Natural killer cell (primary cell): ENCODE data around the gene CACNA1A. TPM values are rescaled to one million over a fixed set of nuclear protein-coding genes. Genes with fewer than 3 reads are reported as not detected.

Experiments
- ATAC-seq, 3 donors: fragments of 150-1000 bp in 2 of 3; fragments of 200-7000 bp in 1 of 3; cut with Tn5 transposase; 1 replicate in 1 of 3; 2 replicates in 2 of 3; pipeline ENCODE4 v1.10.0; 2021; ENCODE audit warnings: mild to moderate bottlenecking in 2 of 3, moderate library complexity in 2 of 3
- DNase-seq, 2 donors: peaks; one replicate each; pipeline versions ENCODE4 v3.0.0 to v3.0.0-alpha.2; 2013 to 2021; ENCODE audit warnings: mixed read lengths in 1 of 2
- H3K27ac ChIP-seq: one replicate; pipeline ENCODE4 v1.5.1; 2013; ENCODE audit warnings: mild to moderate bottlenecking, low read length
- H3K27me3 ChIP-seq: one replicate; pipeline ENCODE4 v1.6.1; 2013; ENCODE audit warnings: low read length; ENCODE audit not compliant: control insufficient read depth, insufficient read depth
- H3K36me3 ChIP-seq: one replicate; pipeline ENCODE4 v1.6.1; 2013; ENCODE audit warnings: low read length; ENCODE audit not compliant: control insufficient read depth, insufficient read depth
- H3K4me1 ChIP-seq: one replicate; pipeline ENCODE4 v1.6.1; 2013; ENCODE audit warnings: low read length; ENCODE audit not compliant: control insufficient read depth, insufficient read depth
- H3K4me3 ChIP-seq: one replicate; pipeline ENCODE4 v1.5.1; 2013; ENCODE audit warnings: low read length
- H3K9me3 ChIP-seq: one replicate; pipeline ENCODE4 v1.6.1; 2013; ENCODE audit warnings: low read length; ENCODE audit not compliant: control insufficient read depth, insufficient read depth
- H3K27ac Mint-ChIP-seq, 2 donors: one replicate each; pipeline ENCODE4 v1.8.0; 2022; ENCODE audit warnings: mild to moderate bottlenecking in 2 of 2, mixed read lengths in 2 of 2, moderate library complexity in 1 of 2
- H3K27me3 Mint-ChIP-seq, 2 donors: one replicate each; pipeline ENCODE4 v1.8.0; 2022; ENCODE audit warnings: low read depth in 2 of 2, mixed read lengths in 2 of 2
- H3K36me3 Mint-ChIP-seq: one replicate; pipeline ENCODE4 v1.8.0; 2022; ENCODE audit warnings: mixed read lengths
- H3K4me1 Mint-ChIP-seq, 2 donors: one replicate each; pipeline ENCODE4 v1.8.0; 2022; ENCODE audit warnings: mixed read lengths in 2 of 2
- H3K4me3 Mint-ChIP-seq: one replicate; pipeline ENCODE4 v1.8.0; 2022; ENCODE audit warnings: mild to moderate bottlenecking, moderate library complexity, mixed read lengths
- H3K9me3 Mint-ChIP-seq, 2 donors: one replicate each; pipeline ENCODE4 v1.8.0; 2022; ENCODE audit warnings: mixed read lengths in 2 of 2
- WGBS: methylation state at CpG from one replicate; pipeline ENCODE4 v1.1.7; 2013; ENCODE audit warnings: missing lambda C conversion rate; ENCODE audit not compliant: insufficient coverage; 5-methylcytosine and 5-hydroxymethylcytosine counted together
- intact Hi-C: fragments of 100-400 bp; cut with micrococcal nuclease; formaldehyde crosslinking; loops from one replicate; pipeline ENCODE4 v1.14.2; 2022
- total RNA-seq, 4 donors: library from RNA; stranded (reverse); fragments of 120-200 nt in 1 of 4; gene quantifications; one replicate each; pipeline versions ENCODE4 v1.2.3 to v1.2.4, GENCODE V29; 2013 to 2022
- TF ChIP-seq, protein P1 (sequence below): fragments of 200-600 bp; IDR thresholded peaks from one replicate; pipeline ENCODE4 v1.8.0; 2022; ENCODE audit warnings: antibody characterized with exemption

CACNA1A gene
- total RNA-seq, 3 donors from 2014 or later (not counting 1 experiment from before 2014, with no cell fraction given): 0.59 to 0.85 (median 0.75) TPM

DNA sequence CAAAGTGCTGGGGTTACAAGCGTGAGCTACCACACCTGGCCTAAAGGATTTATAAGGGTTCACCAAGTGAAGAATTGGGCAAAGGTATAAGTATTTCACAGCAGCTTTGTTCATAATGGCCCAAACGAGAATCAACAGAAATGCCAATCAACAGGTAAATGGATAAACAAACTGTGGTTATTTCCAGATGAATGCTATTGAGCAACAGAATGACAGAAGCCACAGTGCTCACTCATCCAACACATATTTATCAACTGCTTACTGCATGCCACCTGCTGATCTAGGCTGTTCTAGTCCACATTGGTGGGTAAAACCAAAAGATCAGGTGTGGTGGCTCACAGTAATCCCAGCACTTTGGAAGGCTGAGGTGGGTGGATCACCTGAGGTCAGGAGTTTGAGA is 27.7 kb downstream of the CACNA1A start:
- 96% methylated on average over 2 of the region's 2 CpGs for WGBS
- Histone ChIP-seq H3K4me1 (no peaks in the 10 kb centered on the region), H3K27me3 (peaks cover 2% of the 10 kb centered on the region), H3K4me3 (no peak overlapping the region), H3K9me3 (peaks cover 11% of the 10 kb centered on the region), H3K27ac (no peak overlapping the region), H3K36me3 (no peaks in the 10 kb centered on the region)
- intact Hi-C loops: no loop called here
- Mint-ChIP-seq H3K27me3 (peaks cover 13 to 17% of the 10 kb centered on the region in 2 donors), H3K9me3 (peaks cover 6 to 19% of the 10 kb centered on the region in 2 donors), H3K36me3 (no peaks in the 10 kb centered on the region), H3K27ac (no peak overlapping the region), H3K4me1 (no peaks in the 10 kb centered on the region), H3K4me3 (no peak overlapping the region)
- ATAC-seq: no peak
- TF ChIP-seq, protein P1, sequence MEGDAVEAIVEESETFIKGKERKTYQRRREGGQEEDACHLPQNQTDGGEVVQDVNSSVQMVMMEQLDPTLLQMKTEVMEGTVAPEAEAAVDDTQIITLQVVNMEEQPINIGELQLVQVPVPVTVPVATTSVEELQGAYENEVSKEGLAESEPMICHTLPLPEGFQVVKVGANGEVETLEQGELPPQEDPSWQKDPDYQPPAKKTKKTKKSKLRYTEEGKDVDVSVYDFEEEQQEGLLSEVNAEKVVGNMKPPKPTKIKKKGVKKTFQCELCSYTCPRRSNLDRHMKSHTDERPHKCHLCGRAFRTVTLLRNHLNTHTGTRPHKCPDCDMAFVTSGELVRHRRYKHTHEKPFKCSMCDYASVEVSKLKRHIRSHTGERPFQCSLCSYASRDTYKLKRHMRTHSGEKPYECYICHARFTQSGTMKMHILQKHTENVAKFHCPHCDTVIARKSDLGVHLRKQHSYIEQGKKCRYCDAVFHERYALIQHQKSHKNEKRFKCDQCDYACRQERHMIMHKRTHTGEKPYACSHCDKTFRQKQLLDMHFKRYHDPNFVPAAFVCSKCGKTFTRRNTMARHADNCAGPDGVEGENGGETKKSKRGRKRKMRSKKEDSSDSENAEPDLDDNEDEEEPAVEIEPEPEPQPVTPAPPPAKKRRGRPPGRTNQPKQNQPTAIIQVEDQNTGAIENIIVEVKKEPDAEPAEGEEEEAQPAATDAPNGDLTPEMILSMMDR: no peak
- DNase-seq: no peak

DNA sequence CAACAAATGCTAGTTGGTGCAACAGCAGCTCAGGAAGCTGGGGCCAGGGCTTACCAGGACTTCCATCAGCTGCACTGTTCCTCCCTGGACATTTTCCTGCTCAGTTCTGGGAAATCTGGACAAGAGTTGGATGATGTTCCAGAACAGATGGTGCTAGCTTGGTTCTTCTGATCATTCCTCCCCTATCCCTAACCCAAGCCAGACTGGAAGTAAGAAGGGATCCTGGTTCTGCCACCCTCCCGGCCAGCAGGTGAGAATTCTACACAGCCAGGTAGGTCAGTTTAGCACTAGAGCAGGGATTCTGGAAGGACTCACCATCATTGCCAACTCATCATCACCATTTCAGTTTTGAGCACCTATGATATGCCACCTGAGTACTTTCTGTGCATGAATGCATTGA is 30.2 kb downstream of the CACNA1A start:
- no peak for ATAC-seq
- Mint-ChIP-seq H3K4me3 (no peak overlapping the region), H3K4me1 (no peaks in the 10 kb centered on the region), H3K27ac (no peak overlapping the region), H3K27me3 (peaks cover 6 to 18% of the 10 kb centered on the region in 2 donors), H3K9me3 (peaks cover 6 to 17% of the 10 kb centered on the region in 2 donors), H3K36me3 (no peaks in the 10 kb centered on the region)
- H3K9me3 ChIP-seq: peaks cover 11% of the 10 kb centered on the region
- H3K27me3 ChIP-seq: peaks cover 2% of the 10 kb centered on the region
- H3K4me1 ChIP-seq: no peaks in the 10 kb centered on the region
- WGBS: 67% methylated on average over 1 of the region's 1 CpG
- H3K27ac ChIP-seq: no peak overlapping the region
- no peak for DNase-seq
- no peaks in the 10 kb centered on the region for H3K36me3 ChIP-seq
- H3K4me3 ChIP-seq: no peak overlapping the region
- intact Hi-C loops: no loop called here
- TF ChIP-seq, protein P1: no peak

DNA sequence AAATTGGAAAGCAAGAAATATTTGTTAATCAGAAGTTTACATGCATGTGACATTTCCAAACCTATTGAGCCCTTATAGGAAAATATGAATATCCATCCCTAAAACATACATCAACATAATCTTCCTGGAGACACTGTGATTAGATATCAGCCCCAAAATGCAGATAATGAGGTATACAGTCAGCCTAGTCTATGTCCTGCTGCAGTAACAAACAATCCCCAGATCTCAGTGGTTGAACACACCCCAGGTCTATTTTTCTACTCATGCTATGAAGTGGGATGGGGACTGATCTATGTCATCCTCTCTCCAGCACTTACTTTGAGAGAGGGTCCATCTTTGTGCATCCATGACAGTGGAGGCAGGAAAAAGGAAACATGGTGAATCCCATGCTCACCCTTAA is 31.2 kb downstream of the CACNA1A start:
- Histone ChIP-seq H3K36me3 (no peaks in the 10 kb centered on the region), H3K27me3 (peaks cover 2% of the 10 kb centered on the region), H3K27ac (no peak overlapping the region), H3K4me3 (no peak overlapping the region), H3K9me3 (peaks cover 11% of the 10 kb centered on the region), H3K4me1 (no peaks in the 10 kb centered on the region)
- Mint-ChIP-seq H3K27me3 (peaks cover 6 to 22% of the 10 kb centered on the region in 2 donors), H3K4me3 (no peak overlapping the region), H3K27ac (no peak overlapping the region), H3K4me1 (no peaks in the 10 kb centered on the region), H3K9me3 (peaks cover 6 to 17% of the 10 kb centered on the region in 2 donors), H3K36me3 (no peaks in the 10 kb centered on the region)
- intact Hi-C loops: no loop called here
- TF ChIP-seq, protein P1: no peak
- DNase-seq (no peak), ATAC-seq (no peak)

- no peaks in the 10 kb centered on the region for H3K36me3 ChIP-seq
- H3K4me3 ChIP-seq: no peak overlapping the region
- H3K27me3 ChIP-seq: no peaks in the 10 kb centered on the region
- no peaks in the 10 kb centered on the region for H3K4me1 ChIP-seq
- H3K27ac ChIP-seq: no peak overlapping the region
- no peak overlapping the region for H3K4me3 Mint-ChIP-seq
- TF ChIP-seq, protein P1: no peak
- H3K4me1 Mint-ChIP-seq: no peaks in the 10 kb centered on the region
- H3K36me3 Mint-ChIP-seq: no peaks in the 10 kb centered on the region
- no peaks in the 10 kb centered on the region for H3K9me3 ChIP-seq
- no peak overlapping the region for H3K27ac Mint-ChIP-seq
- intact Hi-C loops: no loop called here
- ATAC-seq (no peak), DNase-seq (no peak)
- H3K9me3 Mint-ChIP-seq: no peaks in the 10 kb centered on the region
- 79% methylated on average over 2 of the region's 5 CpGs for WGBS
- peaks cover 0 to 15% of the 10 kb centered on the region in 2 donors for H3K27me3 Mint-ChIP-seq
Measured at GRCh38 chr19:13466697-13467096, 39.6 kb downstream of the CACNA1A start.
